GM23338 (cell line): ENCODE results near the gene KCNJ8.

Source experiments
- CREB1 ChIP-seq: fragments of 250-450 bp; sonication (Bioruptor Pico); IDR thresholded peaks from 2 replicates; pipeline ENCODE4 v1.5.0; 2020; ENCODE audit warnings: low read depth, mild to moderate bottlenecking, moderate library complexity
- EZH2 ChIP-seq: fragments of 200-600 bp; sonication (generic); IDR thresholded peaks from one replicate; pipeline ENCODE4 v1.8.0; 2017; ENCODE audit warnings: antibody characterized with exemption, mild to moderate bottlenecking, low read depth; ENCODE audit not compliant: unreplicated experiment
- EZH2phosphoT487 ChIP-seq: fragments of 200-600 bp; sonication (generic); IDR thresholded peaks from one replicate; pipeline ENCODE4 v1.8.1; 2018; ENCODE audit warnings: antibody characterized with exemption; ENCODE audit not compliant: unreplicated experiment
- JUNB ChIP-seq: IDR thresholded peaks from one replicate; pipeline ENCODE4 v1.6.1; 2016; ENCODE audit warnings: antibody characterized with exemption; ENCODE audit not compliant: unreplicated experiment
- NANOG ChIP-seq: IDR thresholded peaks from 2 replicates; pipeline ENCODE4 v1.6.1; 2016; ENCODE audit warnings: antibody characterized with exemption, borderline replicate concordance
- POLR2AphosphoS5 ChIP-seq: IDR thresholded peaks from 2 replicates; pipeline ENCODE4 v1.6.1; 2016; ENCODE audit warnings: antibody characterized with exemption, low read depth
- STAT1 ChIP-seq: IDR thresholded peaks from one replicate; pipeline ENCODE4 v1.6.1; 2016; ENCODE audit warnings: antibody characterized with exemption; ENCODE audit not compliant: unreplicated experiment
- ZNF114 ChIP-seq: fragments of 250-450 bp; sonication (Bioruptor Pico); IDR thresholded peaks from 2 replicates; pipeline ENCODE4 v1.5.0; 2020; ENCODE audit warnings: mild to moderate bottlenecking, moderate library complexity
- ZNF331 ChIP-seq: fragments of 250-450 bp; sonication (Bioruptor Pico); IDR thresholded peaks from 2 replicates; pipeline ENCODE4 v1.5.0; 2020; ENCODE audit warnings: low read depth, mild to moderate bottlenecking, moderate library complexity
- TF ChIP-seq, protein P1 (sequence below), 2 experiments: fragments of 200-600 bp in 1 of 2; sonication (generic) in 1 of 2; conservative IDR thresholded peaks; 2 replicates each; pipeline versions ENCODE4 v1.5.1 to v1.6.1; 2016 to 2017; ENCODE audit warnings: antibody characterized with exemption in 2 of 2, low read depth in 2 of 2, mild to moderate bottlenecking in 2 of 2, moderate library complexity in 1 of 2
- TF ChIP-seq, protein P2 (sequence below): IDR thresholded peaks from one replicate; pipeline ENCODE4 v1.6.1; 2018; ENCODE audit warnings: antibody characterized with exemption; ENCODE audit not compliant: unreplicated experiment
- TF ChIP-seq, protein P3 (sequence below): IDR thresholded peaks from 2 replicates; pipeline ENCODE4 v1.6.1; 2016; ENCODE audit warnings: antibody characterized with exemption

DNA sequence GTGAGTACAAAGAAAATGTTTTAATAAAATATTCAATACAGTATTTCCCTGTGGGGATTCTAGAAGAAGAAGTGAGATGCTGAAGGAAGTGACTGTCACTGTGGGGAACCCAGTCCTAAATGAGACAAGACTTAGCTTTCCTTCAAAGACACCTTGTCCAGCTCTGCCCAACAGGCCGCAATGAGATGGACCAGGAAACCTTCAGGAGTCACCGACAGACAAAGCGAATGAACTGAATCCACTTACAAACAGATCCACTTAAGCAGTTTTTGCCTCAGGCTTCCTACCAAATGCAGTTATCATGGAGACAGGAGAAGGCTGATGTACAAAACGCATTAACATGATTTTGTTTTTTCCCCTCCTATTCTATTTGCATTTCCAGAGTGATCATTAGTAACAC is 9.6 kb downstream of the KCNJ8 start:
- TF ChIP-seq, protein P1, sequence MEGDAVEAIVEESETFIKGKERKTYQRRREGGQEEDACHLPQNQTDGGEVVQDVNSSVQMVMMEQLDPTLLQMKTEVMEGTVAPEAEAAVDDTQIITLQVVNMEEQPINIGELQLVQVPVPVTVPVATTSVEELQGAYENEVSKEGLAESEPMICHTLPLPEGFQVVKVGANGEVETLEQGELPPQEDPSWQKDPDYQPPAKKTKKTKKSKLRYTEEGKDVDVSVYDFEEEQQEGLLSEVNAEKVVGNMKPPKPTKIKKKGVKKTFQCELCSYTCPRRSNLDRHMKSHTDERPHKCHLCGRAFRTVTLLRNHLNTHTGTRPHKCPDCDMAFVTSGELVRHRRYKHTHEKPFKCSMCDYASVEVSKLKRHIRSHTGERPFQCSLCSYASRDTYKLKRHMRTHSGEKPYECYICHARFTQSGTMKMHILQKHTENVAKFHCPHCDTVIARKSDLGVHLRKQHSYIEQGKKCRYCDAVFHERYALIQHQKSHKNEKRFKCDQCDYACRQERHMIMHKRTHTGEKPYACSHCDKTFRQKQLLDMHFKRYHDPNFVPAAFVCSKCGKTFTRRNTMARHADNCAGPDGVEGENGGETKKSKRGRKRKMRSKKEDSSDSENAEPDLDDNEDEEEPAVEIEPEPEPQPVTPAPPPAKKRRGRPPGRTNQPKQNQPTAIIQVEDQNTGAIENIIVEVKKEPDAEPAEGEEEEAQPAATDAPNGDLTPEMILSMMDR (conservative IDR thresholded peaks at IDR 0.05; ENCODE audit: low read depth in 2 of 2) = no peak
- no peak for TF ChIP-seq EZH2
- TF ChIP-seq POLR2AphosphoS5 = no peak
- TF ChIP-seq JUNB = no peak
- no peak for TF ChIP-seq CREB1 (CRISPR knock-in tag)
- TF ChIP-seq, protein P2, sequence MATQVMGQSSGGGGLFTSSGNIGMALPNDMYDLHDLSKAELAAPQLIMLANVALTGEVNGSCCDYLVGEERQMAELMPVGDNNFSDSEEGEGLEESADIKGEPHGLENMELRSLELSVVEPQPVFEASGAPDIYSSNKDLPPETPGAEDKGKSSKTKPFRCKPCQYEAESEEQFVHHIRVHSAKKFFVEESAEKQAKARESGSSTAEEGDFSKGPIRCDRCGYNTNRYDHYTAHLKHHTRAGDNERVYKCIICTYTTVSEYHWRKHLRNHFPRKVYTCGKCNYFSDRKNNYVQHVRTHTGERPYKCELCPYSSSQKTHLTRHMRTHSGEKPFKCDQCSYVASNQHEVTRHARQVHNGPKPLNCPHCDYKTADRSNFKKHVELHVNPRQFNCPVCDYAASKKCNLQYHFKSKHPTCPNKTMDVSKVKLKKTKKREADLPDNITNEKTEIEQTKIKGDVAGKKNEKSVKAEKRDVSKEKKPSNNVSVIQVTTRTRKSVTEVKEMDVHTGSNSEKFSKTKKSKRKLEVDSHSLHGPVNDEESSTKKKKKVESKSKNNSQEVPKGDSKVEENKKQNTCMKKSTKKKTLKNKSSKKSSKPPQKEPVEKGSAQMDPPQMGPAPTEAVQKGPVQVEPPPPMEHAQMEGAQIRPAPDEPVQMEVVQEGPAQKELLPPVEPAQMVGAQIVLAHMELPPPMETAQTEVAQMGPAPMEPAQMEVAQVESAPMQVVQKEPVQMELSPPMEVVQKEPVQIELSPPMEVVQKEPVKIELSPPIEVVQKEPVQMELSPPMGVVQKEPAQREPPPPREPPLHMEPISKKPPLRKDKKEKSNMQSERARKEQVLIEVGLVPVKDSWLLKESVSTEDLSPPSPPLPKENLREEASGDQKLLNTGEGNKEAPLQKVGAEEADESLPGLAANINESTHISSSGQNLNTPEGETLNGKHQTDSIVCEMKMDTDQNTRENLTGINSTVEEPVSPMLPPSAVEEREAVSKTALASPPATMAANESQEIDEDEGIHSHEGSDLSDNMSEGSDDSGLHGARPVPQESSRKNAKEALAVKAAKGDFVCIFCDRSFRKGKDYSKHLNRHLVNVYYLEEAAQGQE = no peak
- TF ChIP-seq EZH2phosphoT487 = no peak
- TF ChIP-seq STAT1 = no peak
- no peak for TF ChIP-seq NANOG
- no peak for TF ChIP-seq ZNF331 (CRISPR knock-in tag)
- TF ChIP-seq ZNF114 (CRISPR knock-in tag) = no peak
- TF ChIP-seq, protein P3, sequence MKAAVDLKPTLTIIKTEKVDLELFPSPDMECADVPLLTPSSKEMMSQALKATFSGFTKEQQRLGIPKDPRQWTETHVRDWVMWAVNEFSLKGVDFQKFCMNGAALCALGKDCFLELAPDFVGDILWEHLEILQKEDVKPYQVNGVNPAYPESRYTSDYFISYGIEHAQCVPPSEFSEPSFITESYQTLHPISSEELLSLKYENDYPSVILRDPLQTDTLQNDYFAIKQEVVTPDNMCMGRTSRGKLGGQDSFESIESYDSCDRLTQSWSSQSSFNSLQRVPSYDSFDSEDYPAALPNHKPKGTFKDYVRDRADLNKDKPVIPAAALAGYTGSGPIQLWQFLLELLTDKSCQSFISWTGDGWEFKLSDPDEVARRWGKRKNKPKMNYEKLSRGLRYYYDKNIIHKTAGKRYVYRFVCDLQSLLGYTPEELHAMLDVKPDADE = no peak
